Fibroblast of lung (primary cell): Measurements from ENCODE around the gene CHD5.

ENCODE experiments used
- CTCF ChIP-seq, 2 donors: IDR thresholded peaks in 1 of 2; conservative IDR thresholded peaks in 1 of 2; 1 replicate in 1 of 2; 2 replicates in 1 of 2; pipeline ENCODE4 v1.5.1; 2011 to 2012; ENCODE audit warnings: low read length in 2 of 2, control low read depth in 1 of 2, inconsistent platforms in 1 of 2, low read depth in 1 of 2, mild to moderate bottlenecking in 1 of 2
- EZH2 ChIP-seq: IDR thresholded peaks from 2 replicates; pipeline ENCODE4 v1.5.1; 2012; ENCODE audit warnings: low read length, control low read depth, mild to moderate bottlenecking; ENCODE audit errors: missing control alignments

- TF ChIP-seq EZH2 (no peak), CTCF (conservative IDR thresholded peaks at IDR 0.05 in 1 of 2, IDR thresholded peaks at IDR 0.05 in 1 of 2; ENCODE audit: low read depth in 1 of 2, low read length in 2 of 2) (no peak)
Measured at GRCh38 chr1:6097117-6097595, 83.0 kb downstream of the CHD5 start.
